Measurements from ENCODE around the gene C5orf24. TPM values are rescaled to one million over a fixed set of nuclear protein-coding genes. Genes with fewer than 3 reads are reported as not detected.
"Not testable (repeated sequence)": the region's sequence is repeated elsewhere in the genome, so short reads cannot be mapped to it uniquely, and the experiment has no call there.

C5orf24 gene
- polyA plus RNA-seq, 1 donor = 61.7 TPM

GRCh38 chr5:134824681-134825080 lies 21.1 kb upstream of the C5orf24 start:
- Histone ChIP-seq H3K9me3 (ENCODE audit: control insufficient read depth, low read depth, low read length) (no peaks in the 10 kb centered on the region), H3K36me3 (ENCODE audit: control insufficient read depth, insufficient read depth, low read length) (peaks cover 37% of the 10 kb centered on the region), H3K4me1 (ENCODE audit: control insufficient read depth, insufficient read depth, low read length) (no peaks in the 10 kb centered on the region), H3K27me3 (ENCODE audit: control insufficient read depth, insufficient read depth, low read length) (no peaks in the 10 kb centered on the region), H3K4me3 (ENCODE audit: low read length) (no peak overlapping the region), H3K27ac (ENCODE audit: low read length) (no peak overlapping the region)
- DNase-seq = no peak
- WGBS (ENCODE audit: insufficient coverage, low lambda C conversion rate) = no CpG with 5 or more reads among the region's 1 CpG

GRCh38 chr5:134825212-134825611 lies 20.6 kb upstream of the C5orf24 start:
- Histone ChIP-seq H3K27me3 (ENCODE audit: control insufficient read depth, insufficient read depth, low read length) (no peaks in the 10 kb centered on the region), H3K36me3 (ENCODE audit: control insufficient read depth, insufficient read depth, low read length) (peaks cover 33% of the 10 kb centered on the region), H3K4me1 (ENCODE audit: control insufficient read depth, insufficient read depth, low read length) (no peaks in the 10 kb centered on the region), H3K4me3 (ENCODE audit: low read length) (no peak overlapping the region), H3K27ac (ENCODE audit: low read length) (no peak overlapping the region), H3K9me3 (ENCODE audit: control insufficient read depth, low read depth, low read length) (no peaks in the 10 kb centered on the region)
- no peak for DNase-seq
- 91% methylated on average over 6 of the region's 7 CpGs for WGBS (ENCODE audit: insufficient coverage, low lambda C conversion rate)

GRCh38 chr5:134833340-134834032 lies 12.3 kb upstream of the C5orf24 start:
- no peak overlapping the region for H3K27ac ChIP-seq (ENCODE audit: low read length)
- WGBS (ENCODE audit: insufficient coverage, low lambda C conversion rate) = no CpG with 5 or more reads among the region's 3 CpGs
- H3K27me3 ChIP-seq (ENCODE audit: control insufficient read depth, insufficient read depth, low read length) = no peaks in the 10 kb centered on the region
- H3K4me1 ChIP-seq (ENCODE audit: control insufficient read depth, insufficient read depth, low read length) = no peaks in the 10 kb centered on the region
- H3K36me3 ChIP-seq (ENCODE audit: control insufficient read depth, insufficient read depth, low read length) = peaks cover 27% of the 10 kb centered on the region
- no peak for DNase-seq
- no peaks in the 10 kb centered on the region for H3K9me3 ChIP-seq (ENCODE audit: control insufficient read depth, low read depth, low read length)
- no peak overlapping the region for H3K4me3 ChIP-seq (ENCODE audit: low read length)

- Histone ChIP-seq H3K9me3 (ENCODE audit: control insufficient read depth, low read depth, low read length) (no peaks in the 10 kb centered on the region), H3K36me3 (ENCODE audit: control insufficient read depth, insufficient read depth, low read length) (peaks cover 37% of the 10 kb centered on the region), H3K27ac (ENCODE audit: low read length) (no peak overlapping the region), H3K27me3 (ENCODE audit: control insufficient read depth, insufficient read depth, low read length) (no peaks in the 10 kb centered on the region), H3K4me3 (ENCODE audit: low read length) (no peak overlapping the region), H3K4me1 (ENCODE audit: control insufficient read depth, insufficient read depth, low read length) (no peaks in the 10 kb centered on the region)
- 100% methylated on average over 1 of the region's 2 CpGs for WGBS (ENCODE audit: insufficient coverage, low lambda C conversion rate)
- no peak for DNase-seq
Measured at GRCh38 chr5:134835623-134836022, 10.1 kb upstream of the C5orf24 start.

GRCh38 chr5:134837530-134838181 lies 8.1 kb upstream of the C5orf24 start:
- Histone ChIP-seq H3K4me3 (ENCODE audit: low read length) (no peak overlapping the region), H3K4me1 (ENCODE audit: control insufficient read depth, insufficient read depth, low read length) (no peaks in the 10 kb centered on the region), H3K27me3 (ENCODE audit: control insufficient read depth, insufficient read depth, low read length) (no peaks in the 10 kb centered on the region), H3K36me3 (ENCODE audit: control insufficient read depth, insufficient read depth, low read length) (peaks cover 38% of the 10 kb centered on the region), H3K9me3 (ENCODE audit: control insufficient read depth, low read depth, low read length) (no peaks in the 10 kb centered on the region), H3K27ac (ENCODE audit: low read length) (no peak overlapping the region)
- WGBS (ENCODE audit: insufficient coverage, low lambda C conversion rate) = no CpG with 5 or more reads among the region's 3 CpGs
- peak in 1 of 2 donors; percentile 17 for DNase-seq

- not testable (repeated sequence) for H3K4me1 ChIP-seq (ENCODE audit: control insufficient read depth, insufficient read depth, low read length); H3K4me3 ChIP-seq (ENCODE audit: low read length); H3K9me3 ChIP-seq (ENCODE audit: control insufficient read depth, low read depth, low read length); DNase-seq; H3K27ac ChIP-seq (ENCODE audit: low read length); H3K27me3 ChIP-seq (ENCODE audit: control insufficient read depth, insufficient read depth, low read length)
- no CpG with 5 or more reads among the region's 9 CpGs for WGBS (ENCODE audit: insufficient coverage, low lambda C conversion rate)
- H3K36me3 ChIP-seq (ENCODE audit: control insufficient read depth, insufficient read depth, low read length) = peaks cover 35% of the 10 kb centered on the region
Measured at GRCh38 chr5:134838361-134838760, 7.4 kb upstream of the C5orf24 start.

- DNase-seq = no peak
- H3K4me1 ChIP-seq (ENCODE audit: control insufficient read depth, insufficient read depth, low read length) = peaks cover 5% of the 10 kb centered on the region
- peaks cover 24% of the 10 kb centered on the region for H3K36me3 ChIP-seq (ENCODE audit: control insufficient read depth, insufficient read depth, low read length)
- H3K27ac ChIP-seq (ENCODE audit: low read length) = no peak overlapping the region
- 100% methylated on average over 2 of the region's 3 CpGs for WGBS (ENCODE audit: insufficient coverage, low lambda C conversion rate)
- no peaks in the 10 kb centered on the region for H3K9me3 ChIP-seq (ENCODE audit: control insufficient read depth, low read depth, low read length)
- H3K4me3 ChIP-seq (ENCODE audit: low read length) = no peak overlapping the region
- no peaks in the 10 kb centered on the region for H3K27me3 ChIP-seq (ENCODE audit: control insufficient read depth, insufficient read depth, low read length)
Measured at GRCh38 chr5:134840811-134841210, 5.0 kb upstream of the C5orf24 start.

GRCh38 chr5:134844252-134844651 lies 1.5 kb upstream of the C5orf24 start:
- H3K27me3 ChIP-seq (ENCODE audit: control insufficient read depth, insufficient read depth, low read length) = no peaks in the 10 kb centered on the region
- no CpG with 5 or more reads among the region's 1 CpG for WGBS (ENCODE audit: insufficient coverage, low lambda C conversion rate)
- DNase-seq = no peak
- H3K36me3 ChIP-seq (ENCODE audit: control insufficient read depth, insufficient read depth, low read length) = peaks cover 25% of the 10 kb centered on the region
- H3K4me3 ChIP-seq (ENCODE audit: low read length) = no peak overlapping the region
- H3K9me3 ChIP-seq (ENCODE audit: control insufficient read depth, low read depth, low read length) = no peaks in the 10 kb centered on the region
- H3K4me1 ChIP-seq (ENCODE audit: control insufficient read depth, insufficient read depth, low read length) = peaks cover 12% of the 10 kb centered on the region
- no peak overlapping the region for H3K27ac ChIP-seq (ENCODE audit: low read length)

- no CpG with 5 or more reads among the region's 12 CpGs for WGBS (ENCODE audit: insufficient coverage, low lambda C conversion rate)
- DNase-seq = no peak
- peaks cover 16% of the 10 kb centered on the region for H3K36me3 ChIP-seq (ENCODE audit: control insufficient read depth, insufficient read depth, low read length)
- peak overlapping the region; percentile 90 for H3K27ac ChIP-seq (ENCODE audit: low read length)
- H3K4me3 ChIP-seq (ENCODE audit: low read length) = peak overlapping the region; percentile 59
- no peaks in the 10 kb centered on the region for H3K27me3 ChIP-seq (ENCODE audit: control insufficient read depth, insufficient read depth, low read length)
- peaks cover 12% of the 10 kb centered on the region for H3K4me1 ChIP-seq (ENCODE audit: control insufficient read depth, insufficient read depth, low read length)
- H3K9me3 ChIP-seq (ENCODE audit: control insufficient read depth, low read depth, low read length) = no peaks in the 10 kb centered on the region
Measured at GRCh38 chr5:134845335-134845851, 375 bp upstream of the C5orf24 start.

GRCh38 chr5:134846641-134846960 lies 833 bp downstream of the C5orf24 start:
- Histone ChIP-seq H3K27ac (ENCODE audit: low read length) (peak overlapping the region; percentile 90), H3K9me3 (ENCODE audit: control insufficient read depth, low read depth, low read length) (no peaks in the 10 kb centered on the region), H3K4me3 (ENCODE audit: low read length) (peak overlapping the region; percentile 59), H3K27me3 (ENCODE audit: control insufficient read depth, insufficient read depth, low read length) (no peaks in the 10 kb centered on the region), H3K36me3 (ENCODE audit: control insufficient read depth, insufficient read depth, low read length) (peaks cover 18% of the 10 kb centered on the region), H3K4me1 (ENCODE audit: control insufficient read depth, insufficient read depth, low read length) (peaks cover 12% of the 10 kb centered on the region)
- WGBS (ENCODE audit: insufficient coverage, low lambda C conversion rate) = 0% methylated on average over 1 of the region's 11 CpGs
- DNase-seq = no peak

Measured in large intestine (tissue), 3 donors.